IPS DF 4.7 (cell line): Measurements from ENCODE around the gene PRPH.

Source experiments
- DNase-seq: peaks from one replicate; pipeline ENCODE4 v3.0.0-alpha.2; 2013; ENCODE audit warnings: low spot score; ENCODE audit errors: extremely low read depth

The PRPH gene

GRCh38 chr12:49345825-49346658 is 51.1 kb downstream of the PRPH start:
- DNase-seq: no peak

GRCh38 chr12:49346659-49347310 is 51.8 kb downstream of the PRPH start, which contains the start of gene DNAJC22:
TSS of gene DNAJC22 (plus strand) at chr12:49346888. CDS start at chr12:49348873, 1,985 bp downstream.
- no peak for DNase-seq

- DNase-seq: no peak
These were observed 52.6 kb downstream of the PRPH start for GRCh38 chr12:49347311-49348193.
